Pulmonary artery endothelial cell (primary cell): ENCODE measurements around the gene PNMA8C. TPM values are rescaled to one million over a fixed set of nuclear protein-coding genes. Genes with fewer than 3 reads are reported as not detected.
"Not testable (repeated sequence)": the region's sequence is repeated elsewhere in the genome, so short reads cannot be mapped to it uniquely, and the experiment has no call there.

Experiments
- DNase-seq: peaks from one replicate; pipeline ENCODE4 v3.0.0-alpha.2; 2011; ENCODE audit warnings: low read depth, low spot score
- total RNA-seq: library from RNA; depleted of rRNA; stranded (reverse); fragments of >200 nt; gene quantifications from 2 replicates; pipeline ENCODE4 v1.2.3, GENCODE V29; 2014

Gene PNMA8C
- total RNA-seq, 1 donor from 2014 or later: under 0.01 TPM

DNA sequence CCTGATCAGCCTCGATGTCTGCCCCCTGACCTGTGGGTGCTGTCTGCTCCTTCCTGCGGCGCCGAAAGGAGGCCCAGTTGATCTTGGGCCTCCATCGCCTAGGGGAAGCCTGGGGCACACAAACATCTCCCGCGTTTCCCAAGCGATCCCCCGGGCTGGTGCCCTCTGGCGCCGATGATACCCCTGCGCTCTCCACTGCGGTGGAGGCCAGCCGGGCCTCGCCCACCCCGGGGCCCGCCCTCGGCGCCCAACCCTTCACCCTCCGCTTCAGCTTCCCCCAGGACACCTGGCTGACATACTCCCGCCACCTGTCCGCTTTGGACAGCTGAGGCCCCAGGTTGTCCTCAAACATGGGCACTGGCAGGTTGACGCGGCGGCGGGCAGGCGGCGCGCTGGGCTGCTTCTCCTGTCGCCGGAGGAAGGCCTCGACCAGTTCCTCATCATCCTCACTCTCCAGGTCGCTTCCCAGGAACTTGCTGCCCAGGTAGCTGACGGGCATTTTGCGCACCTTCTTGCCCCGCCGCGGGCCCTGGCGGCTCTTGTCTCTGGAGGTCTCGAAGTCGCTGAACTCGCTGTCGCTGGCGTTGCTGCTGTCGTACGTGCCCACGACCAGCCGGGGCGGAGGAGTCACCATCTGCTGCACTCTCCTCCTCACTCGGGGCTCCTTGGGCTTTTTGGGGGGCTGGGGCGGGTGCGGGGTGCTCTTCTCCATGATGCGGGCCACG, 16.6 kb downstream of the PNMA8C start:
- no peak for DNase-seq

DNA sequence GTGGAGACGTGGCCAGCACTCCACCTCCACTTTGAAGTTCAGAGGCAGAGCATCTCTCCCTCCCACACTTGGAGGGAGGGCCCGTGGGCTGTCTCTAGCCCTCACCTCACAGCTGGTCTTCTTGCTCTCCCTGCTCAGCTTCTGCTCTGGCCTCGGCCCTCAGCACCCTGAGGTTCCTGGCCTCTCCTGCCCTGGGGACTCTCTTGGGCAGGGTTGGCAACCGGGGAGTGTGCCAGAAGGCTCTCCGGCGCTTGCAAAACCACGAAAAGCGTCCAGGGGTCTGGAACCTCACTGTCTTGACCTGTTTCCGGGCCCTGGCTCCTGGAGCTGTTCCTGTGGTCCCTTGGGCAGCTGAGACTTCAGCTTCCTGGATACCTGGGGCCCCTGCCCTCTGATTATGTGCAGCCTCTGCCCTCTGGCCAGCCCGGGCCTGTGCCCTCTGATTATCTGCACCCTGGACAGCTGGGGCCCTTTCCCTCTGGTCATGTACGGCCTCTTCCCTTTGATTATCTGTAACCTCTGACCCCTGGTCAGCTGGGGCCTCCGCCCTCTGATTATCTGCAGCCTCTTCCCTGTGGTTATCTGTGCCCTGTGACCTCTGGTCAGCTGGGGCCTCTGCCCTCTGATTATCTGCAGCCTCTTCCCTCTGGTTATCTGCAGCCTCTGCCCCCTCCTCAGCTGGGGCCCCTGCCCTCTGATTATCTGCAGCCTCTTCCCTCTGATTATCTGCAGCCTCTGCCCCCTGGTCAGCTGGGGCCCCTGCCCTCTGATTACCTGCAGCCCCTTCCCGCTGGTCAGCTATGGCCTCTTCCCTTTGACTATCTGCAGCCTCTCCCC, 17.4 kb downstream of the PNMA8C start:
- DNase-seq: no peak

DNA sequence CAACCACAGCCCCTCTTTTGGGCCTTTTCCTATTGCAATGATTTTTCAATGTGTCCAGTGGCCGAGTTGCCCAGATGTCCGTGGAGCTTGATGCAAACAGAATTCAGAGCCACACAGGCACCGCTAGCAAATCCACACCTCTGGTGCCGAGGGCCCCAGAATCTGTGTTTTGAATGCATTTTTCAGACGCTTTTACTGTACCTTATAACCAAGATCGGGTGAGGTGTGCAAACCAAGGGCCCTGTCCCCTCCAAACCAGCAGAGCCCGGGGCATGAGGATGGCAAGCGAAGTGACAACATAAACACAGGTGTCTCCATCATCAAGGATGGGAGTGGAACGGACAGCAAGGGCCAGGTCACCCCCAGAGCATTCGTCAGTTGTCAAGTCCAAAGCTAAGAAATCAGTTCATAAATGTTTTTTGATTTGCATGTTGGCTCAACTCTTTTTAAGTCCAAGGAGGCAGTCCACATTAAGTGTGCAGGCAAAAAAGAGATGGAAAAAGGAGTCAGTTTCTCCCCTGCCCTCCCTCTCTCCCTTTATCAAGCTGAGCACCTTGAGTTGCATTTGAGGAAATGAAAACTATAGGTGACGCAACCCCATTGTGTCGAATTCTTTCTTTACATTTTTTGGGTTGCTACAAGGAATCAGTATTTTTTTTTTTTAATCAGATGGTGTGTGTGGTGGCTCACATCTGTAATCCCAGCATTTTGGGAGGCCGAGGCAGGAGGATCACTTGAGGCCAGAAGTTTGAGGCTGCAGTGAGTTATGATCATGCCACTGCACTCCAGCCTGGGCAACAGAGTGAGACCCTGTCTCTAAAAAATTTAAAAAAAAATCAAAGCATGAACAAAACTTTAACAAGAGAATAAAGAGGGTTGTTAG, 18.3 kb downstream of the PNMA8C start:
- DNase-seq: no peak

DNA sequence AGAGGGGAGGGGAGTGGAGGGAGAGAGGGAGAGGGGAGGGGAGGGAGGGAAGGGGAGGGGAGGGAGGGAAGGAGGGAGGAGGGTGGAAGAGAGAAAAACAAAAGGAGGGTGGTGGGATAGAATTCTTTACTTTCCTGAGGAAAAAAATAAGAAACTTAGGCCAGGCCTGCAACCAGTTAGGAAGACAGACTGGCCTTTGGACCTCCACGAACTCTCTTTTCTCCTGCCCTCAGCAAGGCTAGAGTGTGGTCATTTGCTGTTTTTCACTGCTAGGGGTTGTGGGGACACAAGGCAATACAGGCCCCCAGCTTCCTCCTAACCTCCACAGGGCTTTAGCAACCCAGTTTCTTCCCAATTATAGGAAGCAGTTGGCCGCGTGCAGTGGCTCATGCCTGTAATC, 19.5 kb downstream of the PNMA8C start:
- no peak for DNase-seq

DNA sequence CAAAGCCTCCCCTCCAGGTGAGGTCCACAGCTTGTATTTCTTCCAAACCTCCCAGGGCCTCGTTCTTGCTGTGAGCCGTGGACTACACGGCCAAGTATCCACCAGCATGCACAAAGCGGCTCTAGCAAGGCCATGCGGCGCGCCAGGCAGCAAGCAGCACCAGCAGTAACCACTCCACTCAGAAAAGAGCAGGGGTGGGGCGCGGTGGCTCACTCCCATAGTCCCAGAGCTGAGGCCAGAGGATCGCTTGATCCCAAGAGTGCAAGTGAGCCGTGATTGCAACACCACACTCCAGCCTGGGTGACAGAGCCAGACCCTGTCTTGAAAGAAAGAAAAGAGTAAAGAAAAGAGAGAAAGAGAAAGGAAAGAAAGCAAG, 20.1 kb downstream of the PNMA8C start:
- DNase-seq: no peak

DNA sequence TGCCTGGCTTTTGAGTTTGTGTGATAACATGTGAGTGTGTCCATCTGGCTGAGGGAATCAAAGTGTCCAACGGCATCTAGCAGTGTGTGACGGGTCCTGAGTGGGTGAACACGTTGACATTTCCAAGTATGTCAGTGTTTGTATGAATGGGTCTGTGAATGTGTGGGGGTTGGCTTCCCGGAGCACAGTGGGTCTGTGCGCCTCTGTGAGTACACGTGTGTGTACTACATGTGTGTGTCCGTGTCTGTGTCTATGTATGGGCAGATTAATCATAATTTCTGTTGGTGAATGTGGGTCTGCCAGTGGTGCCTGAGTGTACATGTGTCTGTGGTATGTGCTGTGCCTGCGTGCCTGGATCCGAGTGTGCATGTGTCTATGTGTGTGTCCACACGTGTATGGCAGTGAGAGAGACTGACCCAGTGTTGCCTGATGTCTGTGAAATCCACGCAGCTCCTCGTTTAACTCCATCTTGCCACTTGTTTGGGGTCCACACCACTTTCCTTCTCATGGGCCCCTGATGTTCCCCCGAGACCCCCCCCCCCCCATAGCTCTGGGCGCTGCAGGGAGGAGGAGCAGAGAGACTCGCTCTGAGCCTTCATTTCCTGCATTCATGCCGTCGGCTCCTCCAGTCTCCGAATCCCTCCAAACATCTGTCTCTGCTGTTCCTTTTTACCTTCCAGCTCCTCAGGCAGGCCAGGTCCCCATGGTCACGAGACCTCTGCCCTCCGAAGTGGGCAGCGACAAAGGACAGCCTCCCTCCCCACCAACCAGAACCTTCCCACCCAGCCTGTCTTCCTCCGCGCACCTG, 20.7 kb downstream of the PNMA8C start:
- DNase-seq: no peak

DNA sequence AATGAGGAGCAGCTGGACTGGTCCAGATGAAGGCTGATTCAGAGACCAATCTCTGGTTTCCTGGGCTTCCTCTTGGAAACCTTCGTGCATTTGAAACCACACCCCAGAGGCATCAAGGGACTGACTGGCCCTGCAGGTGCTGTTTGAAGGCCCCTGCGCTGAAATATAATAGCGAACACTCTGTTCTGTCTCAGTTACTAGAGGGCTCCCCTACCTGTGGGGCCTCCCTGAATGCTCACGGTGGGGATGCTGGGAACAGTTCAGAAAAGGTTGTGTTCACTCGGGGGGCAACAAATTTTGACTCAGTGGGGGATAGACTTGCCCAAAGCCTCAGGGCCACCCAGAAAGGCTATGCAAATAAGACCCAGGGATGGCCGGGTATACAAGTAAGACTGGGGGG, 21.8 kb downstream of the PNMA8C start:
- DNase-seq: no peak

DNA sequence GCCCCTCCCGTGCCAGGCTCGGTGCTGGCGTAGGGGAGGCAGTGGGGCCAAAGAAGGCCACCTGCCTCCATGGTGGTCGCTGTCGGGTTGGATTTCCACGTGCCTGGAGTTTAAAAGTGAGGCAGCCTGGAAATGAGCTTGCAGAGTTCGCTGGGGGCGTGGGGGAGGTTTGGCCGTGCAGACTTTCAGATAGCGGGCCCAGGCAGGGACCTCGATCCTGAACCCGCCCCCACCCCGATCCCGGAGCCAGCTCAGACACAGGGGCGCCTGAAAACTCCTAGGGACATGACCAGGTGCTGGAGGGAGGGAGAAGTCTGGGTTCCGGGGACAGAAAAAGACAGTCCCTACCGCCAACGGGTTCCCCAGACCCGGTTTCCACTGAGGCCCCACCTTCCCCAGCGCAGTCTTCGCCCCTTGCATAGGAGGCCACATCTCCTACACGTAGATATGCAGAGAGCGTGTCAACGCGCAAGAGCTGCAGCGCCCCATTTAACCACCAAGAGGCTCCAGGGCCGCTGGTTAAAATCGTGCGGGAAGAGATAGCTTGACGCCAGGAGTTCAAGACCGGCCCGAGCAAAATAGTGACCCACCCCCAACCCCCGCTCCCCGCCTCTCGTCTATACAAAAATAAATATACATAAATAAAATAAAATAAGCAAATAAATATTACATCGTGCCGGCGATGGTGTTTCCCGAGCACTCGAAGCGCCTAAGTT, 23.8 kb downstream of the PNMA8C start:
- no peak for DNase-seq

DNA sequence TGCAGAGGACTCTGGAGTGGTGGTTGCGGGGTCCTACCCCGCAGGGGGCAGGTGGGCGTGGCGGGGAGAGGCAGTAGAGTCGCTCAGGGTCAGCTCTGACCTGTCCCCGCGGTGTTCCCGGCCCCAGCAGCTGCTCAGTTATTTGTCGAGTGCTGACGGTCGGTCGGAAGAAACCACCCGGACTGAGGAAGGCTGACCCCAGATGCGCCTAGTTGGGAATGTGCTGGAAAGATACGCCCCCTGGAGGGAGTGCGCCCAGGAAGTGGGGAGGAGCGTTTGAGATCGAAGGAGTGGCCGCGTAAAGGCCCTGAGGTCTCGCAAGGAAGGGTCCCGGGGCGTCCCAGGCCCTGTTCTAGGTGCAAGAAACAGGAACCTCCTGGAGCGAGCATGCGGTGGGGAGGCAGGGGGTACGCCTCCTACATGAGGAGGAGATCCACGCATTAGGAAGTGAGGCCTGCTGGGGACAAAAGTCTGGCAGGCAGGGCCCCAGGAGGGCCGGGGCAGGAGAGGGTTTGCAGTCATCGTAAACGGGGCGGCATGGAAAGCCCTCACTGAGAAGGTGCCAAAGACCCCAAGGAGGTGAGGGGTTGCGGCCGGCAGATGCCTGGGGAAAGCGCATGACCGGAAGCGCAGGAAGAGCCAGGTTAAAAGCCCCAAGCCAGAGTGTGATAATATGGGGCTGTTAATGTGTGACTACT, 24.5 kb downstream of the PNMA8C start:
- DNase-seq: no peak

DNA sequence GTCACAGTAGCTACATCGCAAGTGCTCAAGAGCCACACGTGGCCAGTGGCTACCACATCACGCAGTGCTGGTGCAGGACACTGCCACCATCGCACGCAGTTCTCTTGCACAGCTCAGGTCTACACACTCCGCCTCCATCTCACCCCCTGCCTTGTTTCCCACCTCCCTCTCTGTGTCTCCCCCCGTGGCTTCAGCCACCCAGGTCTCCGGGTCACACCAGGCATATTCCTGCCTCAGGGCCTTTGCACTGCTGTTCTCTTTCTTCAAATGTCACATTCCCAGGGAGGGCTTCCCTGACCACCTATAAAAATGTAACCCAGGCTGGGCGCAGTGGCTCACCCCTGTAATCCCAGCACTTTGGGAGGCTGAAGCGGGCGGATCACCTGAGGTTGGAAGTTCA, 26.0 kb downstream of the PNMA8C start:
- DNase-seq: no peak

DNA sequence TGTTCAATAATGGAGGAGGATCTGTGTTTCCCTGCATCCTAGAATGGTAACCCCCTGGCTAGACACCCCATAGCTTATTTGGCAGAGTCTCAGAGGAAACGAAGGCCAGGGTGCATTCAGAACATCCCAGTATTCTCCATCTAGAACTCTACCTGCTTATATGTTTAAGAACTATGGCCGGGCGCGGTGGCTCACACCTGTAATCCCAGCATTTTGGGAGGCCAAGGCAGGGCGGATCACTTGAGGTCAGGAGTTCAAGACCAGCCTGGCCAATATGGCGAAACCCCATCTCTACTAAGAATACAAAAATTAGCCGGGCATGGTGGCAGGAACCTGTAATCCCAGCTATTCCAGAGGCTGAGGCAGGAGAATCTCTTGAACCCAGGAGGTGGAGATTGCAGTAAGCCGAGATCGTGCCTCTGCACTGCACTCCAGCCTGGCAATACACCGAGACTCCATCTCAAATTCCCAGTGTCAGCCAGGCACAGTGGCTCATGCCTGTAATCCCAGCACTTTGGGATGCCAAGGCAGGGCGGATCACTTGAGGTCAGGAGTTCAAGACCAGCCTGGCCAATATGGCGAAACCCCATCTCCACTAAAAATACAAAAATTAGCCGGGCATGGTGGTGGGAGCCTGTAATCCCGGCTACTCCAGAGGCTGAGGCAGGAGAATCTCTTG, 30.8 kb downstream of the PNMA8C start:
- not testable (repeated sequence) for DNase-seq

DNA sequence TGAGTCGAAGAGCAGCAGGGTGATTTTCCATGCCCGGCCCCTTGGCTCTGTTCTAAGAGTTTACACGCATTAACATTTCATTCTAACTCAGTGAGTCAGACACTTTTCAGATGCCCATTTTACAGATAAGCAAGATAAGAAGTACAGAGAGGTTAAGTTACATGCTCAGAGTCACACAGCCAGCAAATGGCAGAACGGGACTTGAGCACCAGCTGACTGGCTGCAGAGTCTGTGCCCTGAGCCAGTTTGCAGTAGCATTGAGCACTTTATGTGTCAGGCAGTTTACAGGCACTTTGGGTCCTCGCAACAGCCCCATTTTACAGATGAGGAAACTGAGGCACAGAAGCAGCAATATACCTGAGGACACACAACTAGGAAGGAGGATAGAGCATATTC, 34.3 kb downstream of the PNMA8C start:
- no peak for DNase-seq

DNA sequence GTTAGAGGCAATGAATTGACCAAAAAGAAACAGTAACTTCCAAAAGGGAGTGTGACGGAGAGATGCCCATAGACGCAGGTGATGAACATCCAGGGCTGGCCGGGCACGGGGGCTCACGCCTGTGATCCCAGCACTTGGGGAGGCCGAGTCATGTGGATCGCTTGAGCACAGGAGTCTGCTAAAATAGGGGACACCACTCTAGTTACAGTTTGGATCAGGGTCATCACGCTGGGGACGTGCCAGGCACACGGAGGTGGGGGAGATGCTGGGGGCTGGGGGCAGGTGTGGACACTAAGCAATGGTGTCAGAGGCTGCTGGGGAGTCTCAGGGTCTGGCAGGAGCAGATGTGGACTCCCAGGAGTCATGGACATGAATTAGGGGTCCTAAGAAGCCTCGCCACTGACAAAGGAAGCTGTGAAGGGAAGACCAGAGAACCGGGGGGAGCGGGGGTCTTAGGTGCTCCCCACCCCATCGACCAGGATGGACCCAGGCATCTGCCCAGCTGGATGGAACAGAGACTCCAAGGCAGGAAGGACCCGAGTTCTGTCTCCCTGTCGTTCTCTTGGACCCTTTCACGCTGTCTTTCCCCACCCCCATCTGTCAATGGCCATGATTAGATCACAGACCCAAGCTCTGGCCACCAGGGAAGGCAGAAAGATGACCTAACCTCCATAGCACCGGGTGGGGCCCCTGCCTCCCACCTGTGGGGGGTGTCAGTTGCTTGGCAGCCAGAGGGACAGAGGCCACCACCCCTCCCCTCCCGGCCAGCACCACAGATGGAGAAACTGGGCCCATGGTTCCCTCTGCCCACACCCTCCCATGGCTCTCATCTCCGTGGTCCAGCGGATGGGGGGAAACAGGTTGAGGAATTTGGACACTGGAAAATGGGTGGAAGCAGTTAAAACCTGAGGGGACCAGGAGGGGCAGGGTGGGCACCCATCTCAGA, 35.0 kb downstream of the PNMA8C start:
- DNase-seq: no peak

DNA sequence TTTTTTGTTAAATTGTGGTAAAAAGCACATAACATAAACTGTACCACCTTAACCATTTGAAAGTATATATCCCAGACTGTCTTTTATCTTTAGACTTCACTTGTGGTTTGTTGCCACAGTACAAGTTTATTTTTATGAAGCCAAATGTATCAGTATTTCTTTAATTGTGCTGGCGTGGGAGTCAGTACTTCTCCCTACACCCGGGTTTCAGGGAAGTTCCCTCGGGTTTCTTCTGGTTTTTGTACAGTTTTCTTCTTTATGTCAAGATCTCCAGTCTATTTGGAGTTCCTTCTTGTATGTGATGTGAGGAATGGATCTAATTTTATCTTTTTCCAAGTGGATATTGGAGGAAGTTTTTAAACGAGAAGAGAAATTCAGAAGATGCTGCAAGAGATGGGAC, 35.9 kb downstream of the PNMA8C start:
- DNase-seq: no peak

DNA sequence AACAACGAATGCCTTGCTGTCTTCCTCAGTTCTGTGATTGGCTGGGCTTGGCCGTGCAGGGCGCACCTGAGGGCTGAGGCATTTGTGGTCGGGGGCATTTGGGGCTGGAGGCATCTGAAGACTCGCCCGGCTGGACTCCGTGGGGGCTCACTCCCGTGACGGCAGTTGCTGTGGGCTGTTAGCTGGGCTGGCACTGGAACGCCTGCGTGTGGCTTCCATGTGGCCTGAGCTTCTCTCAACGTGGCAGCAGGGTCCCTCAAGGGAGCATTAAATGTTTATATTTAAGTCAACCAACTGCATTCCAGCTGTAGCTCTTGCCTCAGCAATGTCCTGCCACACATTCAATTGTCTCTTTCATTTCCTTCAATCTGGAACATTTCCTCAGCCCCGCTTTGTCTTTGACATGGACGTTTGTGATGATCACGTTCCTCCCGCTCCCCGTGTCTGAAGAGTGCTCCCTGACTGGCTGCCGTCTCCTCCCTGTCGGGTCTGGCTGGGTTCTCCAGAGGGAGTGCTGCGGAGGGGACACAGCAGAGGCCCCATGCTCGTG, 36.4 kb downstream of the PNMA8C start:
- no peak for DNase-seq

DNA sequence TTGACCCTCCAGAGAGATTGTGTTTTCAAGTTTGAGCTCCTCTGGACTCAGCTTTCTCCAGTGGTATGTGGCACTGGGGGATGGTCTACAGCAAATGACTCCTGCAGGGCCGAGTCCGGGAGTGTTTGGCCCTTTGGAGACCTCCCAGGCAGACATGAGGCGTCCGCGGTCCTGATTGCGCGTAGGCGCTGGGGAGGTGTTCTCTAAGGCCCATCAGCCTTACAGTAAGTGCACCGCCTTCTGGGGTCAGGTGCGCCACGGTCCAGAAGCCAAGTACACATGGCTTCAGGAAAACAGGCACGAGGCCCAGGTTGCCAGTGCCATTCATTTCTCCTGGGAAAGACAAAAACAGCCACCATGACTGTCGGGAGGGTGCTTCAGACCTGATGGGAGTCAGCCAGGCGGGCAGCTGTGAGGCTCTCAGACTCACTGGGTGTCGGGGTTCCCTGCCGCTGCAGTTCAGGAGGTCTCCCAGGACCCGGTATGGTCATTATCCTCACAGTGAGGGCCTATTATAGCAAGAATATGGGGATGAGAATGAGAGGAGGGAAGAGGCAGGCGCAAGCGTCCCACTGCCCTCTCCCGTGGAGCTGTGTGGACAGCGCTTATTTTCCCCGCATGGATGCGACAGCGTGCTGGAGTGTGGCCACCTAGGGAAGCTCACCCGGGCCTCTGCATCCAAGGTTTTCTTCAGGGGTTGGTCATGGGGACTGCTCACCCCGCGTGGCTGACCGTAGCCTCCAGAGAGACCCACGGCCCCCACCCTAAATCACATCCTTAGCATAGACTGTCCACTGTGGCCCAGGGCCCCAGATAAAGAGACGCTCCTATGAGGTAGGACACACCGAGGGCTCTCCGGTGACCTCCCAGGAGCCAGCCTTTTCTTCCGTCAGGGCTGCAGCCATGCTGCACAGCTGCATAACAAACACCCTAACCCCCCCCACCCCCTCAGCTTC, 37.2 kb downstream of the PNMA8C start:
- DNase-seq: no peak

DNA sequence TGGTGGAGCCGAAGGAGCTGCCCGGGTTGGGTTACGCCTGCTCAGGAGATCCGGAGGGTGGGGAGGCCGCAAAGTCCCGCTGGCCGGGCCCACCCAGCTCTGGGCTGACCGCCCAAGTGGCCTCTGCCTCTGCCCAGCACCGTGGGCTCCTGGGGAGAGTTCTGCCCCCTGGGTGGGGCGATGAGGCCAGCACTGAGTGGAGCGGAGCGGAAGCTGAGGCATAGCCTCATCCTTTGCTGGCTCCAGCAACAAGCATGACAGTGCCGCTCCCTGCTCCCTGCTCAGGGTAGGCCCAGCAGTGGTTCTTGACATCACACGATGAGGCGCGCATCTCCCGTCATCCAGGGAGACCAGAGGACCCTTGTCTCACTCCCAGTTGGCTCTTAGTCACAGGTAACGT, 37.9 kb downstream of the PNMA8C start:
- DNase-seq: no peak
